Measurements from ENCODE around the gene DBT. TPM values are rescaled to one million over a fixed set of nuclear protein-coding genes. Genes with fewer than 3 reads are reported as not detected.

The DBT gene
- total and polyA plus RNA-seq, 2 donors (not counting 1 experiment from before 2014, with no cell fraction given), result 2.6 to 15.1 TPM

GRCh38 chr1:100232156-100232555, 17.5 kb downstream of the DBT start:
- ChIA-PET CTCF (no interaction called here), POLR2A (no interaction called here)
- no CpG with 5 or more reads among the region's 1 CpG for WGBS (ENCODE audit: insufficient coverage)
- intact Hi-C loops (cut with micrococcal nuclease), result no loop called here
- Histone ChIP-seq H4K20me1 (ENCODE audit: control insufficient read depth, insufficient read depth, low read length, poor library complexity, severe bottlenecking) (no peaks in the 10 kb centered on the region), H3K4me2 (replicated peaks; ENCODE audit: low read depth, low read length, poor library complexity, severe bottlenecking) (no peak overlapping the region), H3K4me1 (ENCODE audit: control insufficient read depth in 2 of 2, insufficient read depth in 2 of 2, low read length in 2 of 2) (no peaks in the 10 kb centered on the region), H2AFZ (ENCODE audit: insufficient read depth, low read depth, low read length, poor library complexity, severe bottlenecking) (no peak overlapping the region), H3K4me3 (ENCODE audit: control extremely low read depth in 1 of 5, extremely low read depth in 1 of 5, insufficient read depth in 1 of 5, low read depth in 2 of 5, low read length in 4 of 5) (no peak overlapping the region), H3K9me3 (ENCODE audit: control extremely low read depth in 1 of 3, control insufficient read depth in 2 of 3, insufficient read depth in 1 of 3, low read length in 2 of 3) (no peaks in the 10 kb centered on the region), H3K36me3 (replicated peaks in 1 of 2; ENCODE audit: control extremely low read depth in 1 of 2, control insufficient read depth in 1 of 2, extremely low read depth in 1 of 2, insufficient read depth in 2 of 2, low read length in 1 of 2) (peaks cover 8 to 51% of the 10 kb centered on the region in 2 experiments), H3K27ac (ENCODE audit: low read length in 2 of 2) (no peak overlapping the region), H3K27me3 (replicated peaks in 1 of 4; ENCODE audit: control extremely low read depth in 1 of 4, control insufficient read depth in 3 of 4, insufficient read depth in 4 of 4, low read length in 3 of 4) (no peaks in the 10 kb centered on the region), H3K9ac (ENCODE audit: low read length) (no peak overlapping the region), H3K79me2 (ENCODE audit: control insufficient read depth, insufficient read depth, low read length) (no peaks in the 10 kb centered on the region)
- ATAC-seq (ENCODE audit: low read depth) (no peak), DNase-seq (no peak)
- Mint-ChIP-seq H3K4me1 (no peaks in the 10 kb centered on the region), H3K27me3 (no peaks in the 10 kb centered on the region), H3K27ac (no peak overlapping the region), H3K4me3 (no peak overlapping the region), H3K9me3 (ENCODE audit: insufficient read depth) (no peaks in the 10 kb centered on the region)
- no peak for TF ChIP-seq CTCF (IDR thresholded peaks at IDR 0.05)

GRCh38 chr1:100231721-100232120, 17.9 kb downstream of the DBT start:
- Histone ChIP-seq H3K4me2 (replicated peaks; ENCODE audit: low read depth, low read length, poor library complexity, severe bottlenecking) (no peak overlapping the region), H3K9ac (ENCODE audit: low read length) (no peak overlapping the region), H3K79me2 (ENCODE audit: control insufficient read depth, insufficient read depth, low read length) (no peaks in the 10 kb centered on the region), H3K36me3 (replicated peaks in 1 of 2; ENCODE audit: control extremely low read depth in 1 of 2, control insufficient read depth in 1 of 2, extremely low read depth in 1 of 2, insufficient read depth in 2 of 2, low read length in 1 of 2) (peaks cover 8 to 51% of the 10 kb centered on the region in 2 experiments), H3K9me3 (ENCODE audit: control extremely low read depth in 1 of 3, control insufficient read depth in 2 of 3, insufficient read depth in 1 of 3, low read length in 2 of 3) (no peaks in the 10 kb centered on the region), H2AFZ (ENCODE audit: insufficient read depth, low read depth, low read length, poor library complexity, severe bottlenecking) (no peak overlapping the region), H4K20me1 (ENCODE audit: control insufficient read depth, insufficient read depth, low read length, poor library complexity, severe bottlenecking) (no peaks in the 10 kb centered on the region), H3K4me1 (ENCODE audit: control insufficient read depth in 2 of 2, insufficient read depth in 2 of 2, low read length in 2 of 2) (no peaks in the 10 kb centered on the region), H3K4me3 (ENCODE audit: control extremely low read depth in 1 of 5, extremely low read depth in 1 of 5, insufficient read depth in 1 of 5, low read depth in 2 of 5, low read length in 4 of 5) (no peak overlapping the region), H3K27ac (ENCODE audit: low read length in 2 of 2) (no peak overlapping the region), H3K27me3 (replicated peaks in 1 of 4; ENCODE audit: control extremely low read depth in 1 of 4, control insufficient read depth in 3 of 4, insufficient read depth in 4 of 4, low read length in 3 of 4) (no peaks in the 10 kb centered on the region)
- no peak for TF ChIP-seq EZH2 (IDR thresholded peaks at IDR 0.05; ENCODE audit: borderline replicate concordance, insufficient read depth, low read depth, low read length, poor library complexity, severe bottlenecking)
- TF ChIP-seq CTCF (IDR thresholded peaks at IDR 0.05), result no peak
- no peak overlapping the region for H3K27ac Mint-ChIP-seq
- ATAC-seq (ENCODE audit: low read depth) (no peak), DNase-seq (no peak)
- H3K4me1 Mint-ChIP-seq, result no peaks in the 10 kb centered on the region
- no peak overlapping the region for H3K4me3 Mint-ChIP-seq
- no peaks in the 10 kb centered on the region for H3K9me3 Mint-ChIP-seq (ENCODE audit: insufficient read depth)
- no CpG with 5 or more reads among the region's 2 CpGs for WGBS (ENCODE audit: insufficient coverage)
- intact Hi-C loops (cut with micrococcal nuclease), result no loop called here
- ChIA-PET CTCF (no interaction called here), POLR2A (no interaction called here)
- no peaks in the 10 kb centered on the region for H3K27me3 Mint-ChIP-seq

Data from B cell (primary cell).